ENCODE data around the gene RAB33B. TPM values are rescaled to one million over a fixed set of nuclear protein-coding genes. Genes with fewer than 3 reads are reported as not detected.

The RAB33B gene
- total RNA-seq, 1 donor from 2014 or later = 14.2 TPM

DNA sequence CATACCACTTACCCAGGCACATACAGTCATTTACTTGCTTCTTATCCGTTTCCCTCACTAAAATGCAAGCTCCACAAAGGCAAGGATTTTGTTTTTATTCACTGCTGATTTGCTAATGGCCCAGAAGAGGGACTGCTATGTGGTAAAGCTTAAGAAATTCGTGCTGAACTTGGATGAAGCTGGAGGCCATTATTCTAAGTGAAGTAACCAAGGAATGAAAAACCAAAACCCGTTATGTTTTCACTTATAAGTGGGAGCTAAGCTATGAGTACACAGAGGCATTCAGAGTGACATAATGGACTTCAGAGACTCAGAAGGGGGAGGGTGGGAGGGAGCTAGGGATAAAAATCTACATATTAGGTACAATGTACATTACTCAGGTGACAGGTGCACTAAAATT, 47.2 kb downstream of the RAB33B start:
- peaks cover 3% of the 10 kb centered on the region for H3K9me3 Mint-ChIP-seq (ENCODE audit: low read depth)
- H3K27me3 Mint-ChIP-seq = no peaks in the 10 kb centered on the region
- no peak overlapping the region for H3K27ac Mint-ChIP-seq
- TF ChIP-seq, protein P1, sequence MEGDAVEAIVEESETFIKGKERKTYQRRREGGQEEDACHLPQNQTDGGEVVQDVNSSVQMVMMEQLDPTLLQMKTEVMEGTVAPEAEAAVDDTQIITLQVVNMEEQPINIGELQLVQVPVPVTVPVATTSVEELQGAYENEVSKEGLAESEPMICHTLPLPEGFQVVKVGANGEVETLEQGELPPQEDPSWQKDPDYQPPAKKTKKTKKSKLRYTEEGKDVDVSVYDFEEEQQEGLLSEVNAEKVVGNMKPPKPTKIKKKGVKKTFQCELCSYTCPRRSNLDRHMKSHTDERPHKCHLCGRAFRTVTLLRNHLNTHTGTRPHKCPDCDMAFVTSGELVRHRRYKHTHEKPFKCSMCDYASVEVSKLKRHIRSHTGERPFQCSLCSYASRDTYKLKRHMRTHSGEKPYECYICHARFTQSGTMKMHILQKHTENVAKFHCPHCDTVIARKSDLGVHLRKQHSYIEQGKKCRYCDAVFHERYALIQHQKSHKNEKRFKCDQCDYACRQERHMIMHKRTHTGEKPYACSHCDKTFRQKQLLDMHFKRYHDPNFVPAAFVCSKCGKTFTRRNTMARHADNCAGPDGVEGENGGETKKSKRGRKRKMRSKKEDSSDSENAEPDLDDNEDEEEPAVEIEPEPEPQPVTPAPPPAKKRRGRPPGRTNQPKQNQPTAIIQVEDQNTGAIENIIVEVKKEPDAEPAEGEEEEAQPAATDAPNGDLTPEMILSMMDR (IDR thresholded peaks at IDR 0.05; ENCODE audit: unreplicated experiment) = no peak
- H3K36me3 Mint-ChIP-seq (ENCODE audit: insufficient read depth) = peaks cover 1% of the 10 kb centered on the region
- peaks cover 11% of the 10 kb centered on the region for H3K4me1 Mint-ChIP-seq (ENCODE audit: low read depth)
- no peak for DNase-seq (ENCODE audit: low spot score, unreplicated experiment)
- no peak overlapping the region for H3K4me3 Mint-ChIP-seq (ENCODE audit: low read depth)

DNA sequence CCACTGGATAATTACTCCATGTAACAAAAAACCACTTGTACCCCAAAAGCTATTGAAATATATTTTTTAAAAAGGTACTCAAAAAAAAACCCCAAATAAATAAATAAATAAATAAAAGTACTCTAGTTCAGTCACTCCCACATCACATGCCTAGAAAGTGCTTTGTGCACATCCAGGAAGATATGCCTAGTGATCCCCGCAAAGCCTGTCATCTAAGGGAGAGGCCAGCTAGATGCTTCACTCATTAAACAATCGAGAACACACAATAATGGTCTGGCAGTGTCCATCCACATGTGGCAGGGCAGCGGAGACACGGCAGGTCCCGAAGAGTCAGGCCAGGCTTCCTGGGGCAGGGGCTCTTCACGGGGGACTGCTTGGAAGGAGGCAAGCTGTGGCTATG, 47.6 kb downstream of the RAB33B start:
- Mint-ChIP-seq H3K36me3 (ENCODE audit: insufficient read depth) (peaks cover 1% of the 10 kb centered on the region), H3K27me3 (no peaks in the 10 kb centered on the region), H3K27ac (no peak overlapping the region), H3K4me3 (ENCODE audit: low read depth) (no peak overlapping the region), H3K9me3 (ENCODE audit: low read depth) (peaks cover 3% of the 10 kb centered on the region), H3K4me1 (ENCODE audit: low read depth) (peaks cover 10% of the 10 kb centered on the region)
- no peak for DNase-seq (ENCODE audit: low spot score, unreplicated experiment)
- TF ChIP-seq, protein P1 (IDR thresholded peaks at IDR 0.05; ENCODE audit: unreplicated experiment) = no peak

DNA sequence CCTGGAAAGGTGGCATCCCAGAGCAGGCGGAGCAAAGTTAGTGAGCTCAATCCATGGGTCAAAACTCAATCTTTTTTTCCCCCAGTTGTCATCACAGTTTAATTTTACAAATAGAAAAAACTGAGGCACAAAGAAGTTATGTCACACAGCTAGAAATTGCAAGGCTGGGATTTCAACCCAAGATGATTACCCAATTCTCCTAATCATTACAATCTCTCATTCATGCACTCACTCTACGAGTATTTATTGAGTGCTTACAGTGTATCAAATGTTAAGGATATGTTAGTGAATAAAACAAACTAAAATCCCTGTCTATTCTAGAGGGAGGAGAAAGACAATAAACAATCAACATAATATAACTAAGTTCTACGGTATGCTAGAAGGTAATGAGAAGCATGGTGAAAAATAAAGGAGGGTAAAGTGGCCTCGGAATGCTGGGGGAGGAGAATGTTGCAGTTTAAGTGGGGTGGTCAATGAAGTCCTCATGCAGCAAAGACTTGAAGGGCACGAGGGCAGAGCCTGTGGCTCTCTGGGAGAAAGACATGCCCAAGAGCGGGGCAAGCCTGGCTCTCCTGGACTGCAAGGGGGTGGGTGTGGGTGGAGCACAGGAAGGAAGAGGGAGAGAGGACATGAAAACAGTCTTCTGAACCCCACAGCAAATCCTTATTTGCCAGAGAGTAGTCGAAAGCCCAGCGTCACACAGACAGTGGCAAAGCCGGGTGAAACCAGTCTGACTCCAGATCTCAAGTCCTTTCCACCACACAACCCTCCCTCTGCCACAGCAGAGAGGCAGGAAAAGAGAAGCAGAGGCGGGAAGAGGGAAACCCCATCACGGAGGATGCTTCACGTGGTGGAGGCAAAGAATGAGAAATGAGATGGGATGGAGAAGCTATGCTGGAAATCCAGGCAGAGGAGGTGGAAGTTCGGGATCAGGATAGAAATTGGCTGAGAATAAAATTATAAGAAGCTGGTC, 48.3 kb downstream of the RAB33B start:
- DNase-seq (ENCODE audit: low spot score, unreplicated experiment) = no peak
- no peaks in the 10 kb centered on the region for H3K27me3 Mint-ChIP-seq
- peaks cover 3% of the 10 kb centered on the region for H3K9me3 Mint-ChIP-seq (ENCODE audit: low read depth)
- peaks cover 6% of the 10 kb centered on the region for H3K4me1 Mint-ChIP-seq (ENCODE audit: low read depth)
- no peak overlapping the region for H3K27ac Mint-ChIP-seq
- H3K4me3 Mint-ChIP-seq (ENCODE audit: low read depth) = no peak overlapping the region
- peaks cover 1% of the 10 kb centered on the region for H3K36me3 Mint-ChIP-seq (ENCODE audit: insufficient read depth)
- TF ChIP-seq, protein P1 (IDR thresholded peaks at IDR 0.05; ENCODE audit: unreplicated experiment) = no peak

DNA sequence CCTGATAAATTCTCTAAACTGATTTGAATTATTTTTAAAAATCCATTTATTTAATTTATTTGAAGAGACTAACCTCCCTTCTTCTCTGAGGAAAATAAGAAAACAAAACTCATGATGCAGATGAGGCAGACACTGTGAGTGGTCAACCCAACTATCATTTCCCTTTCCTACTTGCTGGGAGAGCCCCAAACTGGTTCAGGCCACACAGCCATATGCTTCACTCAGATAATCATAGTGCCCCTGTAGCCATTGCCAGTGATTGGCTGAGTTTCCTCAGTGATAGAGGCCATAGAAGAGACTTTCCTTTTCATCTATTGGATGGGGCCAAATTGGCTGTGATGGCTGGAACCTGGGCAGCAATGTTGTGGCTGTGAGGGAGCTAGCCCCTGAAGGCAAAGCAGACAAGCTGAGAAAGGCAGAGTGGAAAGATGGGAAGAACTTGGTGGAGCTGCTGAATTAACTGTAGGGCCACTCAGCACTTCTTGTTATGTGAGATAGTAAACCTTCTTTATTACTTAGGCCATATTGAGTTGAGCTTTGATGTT, 49.8 kb downstream of the RAB33B start:
- peaks cover 6% of the 10 kb centered on the region for H3K4me1 Mint-ChIP-seq (ENCODE audit: low read depth)
- no peak overlapping the region for H3K4me3 Mint-ChIP-seq (ENCODE audit: low read depth)
- H3K9me3 Mint-ChIP-seq (ENCODE audit: low read depth) = peaks cover 3% of the 10 kb centered on the region
- no peaks in the 10 kb centered on the region for H3K27me3 Mint-ChIP-seq
- TF ChIP-seq, protein P1 (IDR thresholded peaks at IDR 0.05; ENCODE audit: unreplicated experiment) = no peak
- H3K36me3 Mint-ChIP-seq (ENCODE audit: insufficient read depth) = peaks cover 4% of the 10 kb centered on the region
- DNase-seq (ENCODE audit: low spot score, unreplicated experiment) = no peak
- no peak overlapping the region for H3K27ac Mint-ChIP-seq

DNA sequence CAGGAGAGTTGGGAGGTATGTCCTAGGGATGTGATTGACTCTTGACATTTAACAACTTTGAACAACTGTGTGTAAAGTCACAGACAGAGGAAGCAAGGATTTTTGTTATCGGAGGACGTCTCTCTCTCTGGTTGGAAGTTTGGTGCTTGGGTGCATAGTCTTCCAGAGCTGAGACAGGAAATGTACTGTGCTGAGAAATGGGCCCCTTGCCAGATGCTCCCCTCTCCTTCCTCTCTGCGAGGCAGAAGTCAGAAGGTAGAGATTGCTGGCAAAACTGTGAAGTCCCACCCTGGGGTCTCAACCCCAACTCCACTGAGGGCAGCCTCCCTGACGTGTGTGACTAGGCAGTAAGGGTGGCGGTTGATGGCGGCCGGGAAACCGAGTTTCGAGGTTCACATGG, 52.9 kb downstream of the RAB33B start:
- Mint-ChIP-seq H3K4me3 (ENCODE audit: low read depth) (no peak overlapping the region), H3K27me3 (no peaks in the 10 kb centered on the region), H3K4me1 (ENCODE audit: low read depth) (no peaks in the 10 kb centered on the region), H3K36me3 (ENCODE audit: insufficient read depth) (peaks cover 10% of the 10 kb centered on the region), H3K27ac (no peak overlapping the region), H3K9me3 (ENCODE audit: low read depth) (peaks cover 3% of the 10 kb centered on the region)
- TF ChIP-seq, protein P1 (IDR thresholded peaks at IDR 0.05; ENCODE audit: unreplicated experiment) = no peak
- DNase-seq (ENCODE audit: low spot score, unreplicated experiment) = no peak
